ENCODE measurements around the gene SLC25A48. TPM values are rescaled to one million over a fixed set of nuclear protein-coding genes. Genes with fewer than 3 reads are reported as not detected.
"Not testable (repeated sequence)": the region's sequence is repeated elsewhere in the genome, so short reads cannot be mapped to it uniquely, and the experiment has no call there.

Gene SLC25A48
- total RNA-seq, 1 experiment from 2014 or later = not detected

- H3K9me3 ChIP-seq (ENCODE audit: control insufficient read depth, insufficient read depth, low read depth, low read length) = no peaks in the 10 kb centered on the region
- DNase-seq (ENCODE audit: low read depth, low spot score) = no peak
- TF ChIP-seq POLR2AphosphoS5 (IDR thresholded peaks at IDR 0.05; ENCODE audit: low read depth, low read length) (no peak), CTCF (IDR thresholded peaks at IDR 0.05) (no peak), TCF7L2 (IDR thresholded peaks at IDR 0.05; ENCODE audit: low read depth, low read length) (no peak), SIN3A (IDR thresholded peaks at IDR 0.05; ENCODE audit: borderline replicate concordance, insufficient read depth, low read depth, low read length) (no peak), REST (IDR thresholded peaks at IDR 0.05; ENCODE audit: insufficient read depth in 1 of 2, low read depth in 2 of 2, low read length in 1 of 2) (no peak)
- H3K4me3 ChIP-seq (ENCODE audit: low read depth in 2 of 2, low read length in 2 of 2) = no peak overlapping the region
- CTCF ChIA-PET = no interaction called here
- H3K4me1 ChIP-seq (ENCODE audit: control insufficient read depth, insufficient read depth, low read length) = no peaks in the 10 kb centered on the region
- intact Hi-C loops (cut with micrococcal nuclease; ENCODE audit: unreplicated experiment) = no loop called here
- POLR2A ChIA-PET = no interaction called here
- in situ Hi-C loops (cut with HindIII; ENCODE audit: low pct_unique_long_range_greater_than_20kb, low sequenced_read_pairs) = no loop called here
- ATAC-seq = no peak
- no peak overlapping the region for H3K27ac ChIP-seq (ENCODE audit: low read length)
- no TSS peak for BruUV-seq (replicated peaks)
- H3K27me3 ChIP-seq (ENCODE audit: control insufficient read depth, insufficient read depth, low read length) = 0 out of 2 replicates have a peak, but pooled peaks cover 3% of the 10 kb centered on the region
- H3K36me3 ChIP-seq (ENCODE audit: control insufficient read depth, insufficient read depth, low read length) = no peaks in the 10 kb centered on the region
Measured at GRCh38 chr5:135857630-135858311, 23.3 kb downstream of the SLC25A48 start.

GRCh38 chr5:135859186-135859585, 24.7 kb downstream of the SLC25A48 start:
- DNase-seq (ENCODE audit: low read depth, low spot score); ATAC-seq; H3K4me1 ChIP-seq (ENCODE audit: control insufficient read depth, insufficient read depth, low read length); in situ Hi-C loops (cut with HindIII; ENCODE audit: low pct_unique_long_range_greater_than_20kb, low sequenced_read_pairs); intact Hi-C loops (cut with micrococcal nuclease; ENCODE audit: unreplicated experiment); BruUV-seq (replicated peaks); POLR2A ChIA-PET; H3K27ac ChIP-seq (ENCODE audit: low read length); H3K27me3 ChIP-seq (ENCODE audit: control insufficient read depth, insufficient read depth, low read length); CTCF ChIA-PET; H3K36me3 ChIP-seq (ENCODE audit: control insufficient read depth, insufficient read depth, low read length); H3K9me3 ChIP-seq (ENCODE audit: control insufficient read depth, insufficient read depth, low read depth, low read length); H3K4me3 ChIP-seq (ENCODE audit: low read depth in 2 of 2, low read length in 2 of 2): not testable (repeated sequence)

GRCh38 chr5:135859641-135860040, 25.2 kb downstream of the SLC25A48 start:
- no peak overlapping the region for H3K4me3 ChIP-seq (ENCODE audit: low read depth in 2 of 2, low read length in 2 of 2)
- no peaks in the 10 kb centered on the region for H3K9me3 ChIP-seq (ENCODE audit: control insufficient read depth, insufficient read depth, low read depth, low read length)
- POLR2A ChIA-PET = no interaction called here
- H3K27me3 ChIP-seq (ENCODE audit: control insufficient read depth, insufficient read depth, low read length) = no peaks in the 10 kb centered on the region
- CTCF ChIA-PET = no interaction called here
- in situ Hi-C loops (cut with HindIII; ENCODE audit: low pct_unique_long_range_greater_than_20kb, low sequenced_read_pairs) = no loop called here
- no TSS peak for BruUV-seq (replicated peaks)
- H3K4me1 ChIP-seq (ENCODE audit: control insufficient read depth, insufficient read depth, low read length) = no peaks in the 10 kb centered on the region
- no peak overlapping the region for H3K27ac ChIP-seq (ENCODE audit: low read length)
- DNase-seq (ENCODE audit: low read depth, low spot score) (no peak), ATAC-seq (no peak)
- H3K36me3 ChIP-seq (ENCODE audit: control insufficient read depth, insufficient read depth, low read length) = no peaks in the 10 kb centered on the region
- intact Hi-C loops (cut with micrococcal nuclease; ENCODE audit: unreplicated experiment) = no loop called here
- TF ChIP-seq CTCF (IDR thresholded peaks at IDR 0.05) (no peak), REST (IDR thresholded peaks at IDR 0.05; ENCODE audit: insufficient read depth in 1 of 2, low read depth in 2 of 2, low read length in 1 of 2) (no peak), POLR2AphosphoS5 (IDR thresholded peaks at IDR 0.05; ENCODE audit: low read depth, low read length) (no peak), SIN3A (IDR thresholded peaks at IDR 0.05; ENCODE audit: borderline replicate concordance, insufficient read depth, low read depth, low read length) (no peak), TCF7L2 (IDR thresholded peaks at IDR 0.05; ENCODE audit: low read depth, low read length) (no peak)
